K562 (cell line): ENCODE data around the gene HOXB8. TPM values are rescaled to one million over a fixed set of nuclear protein-coding genes. Genes with fewer than 3 reads are reported as not detected.

Experiments used
- AFF4 ChIP-seq: sonication (generic); formaldehyde crosslinking; IDR thresholded peaks from 2 replicates; pipeline ENCODE4 v1.8.0; 2023; ENCODE audit warnings: mild to moderate bottlenecking, missing genetic modification reagents
- GTF3C2 ChIP-seq: IDR thresholded peaks from 3 replicates; pipeline ENCODE4 v1.6.1; 2011; ENCODE audit warnings: borderline replicate concordance, mild to moderate bottlenecking, moderate library complexity; ENCODE audit not compliant: insufficient read length; ENCODE audit errors: extremely low read depth
- NFRKB ChIP-seq: fragments of 450-650 bp; IDR thresholded peaks from 2 replicates; pipeline ENCODE4 v1.6.1; 2016; ENCODE audit warnings: low read depth
- NR3C1 ChIP-seq: sonication (generic); formaldehyde crosslinking; IDR thresholded peaks from 2 replicates; pipeline ENCODE4 v1.8.1; 2022; ENCODE audit warnings: missing genetic modification reagents
- PRDM10 ChIP-seq: fragments of 450-650 bp; IDR thresholded peaks from 2 replicates; pipeline ENCODE4 v1.6.1; 2018; ENCODE audit not compliant: partially characterized antibody
- PTBP1 ChIP-seq: fragments of 200-400 bp; formaldehyde crosslinking; IDR thresholded peaks from 2 replicates; pipeline ENCODE4 v1.6.1; 2017; ENCODE audit warnings: low read depth, low read length
- PURB ChIP-seq: sonication (generic); formaldehyde crosslinking; IDR thresholded peaks from 2 replicates; pipeline ENCODE4 v1.9.0; 2021; ENCODE audit warnings: low read depth, mild to moderate bottlenecking, missing genetic modification reagents
- SUPT5H ChIP-seq: fragments of 450-650 bp; IDR thresholded peaks from 2 replicates; pipeline ENCODE4 v1.6.1; 2016
- YY1 ChIP-seq, 3 experiments: IDR thresholded peaks; 2 replicates each; pipeline ENCODE4 v1.6.1; 2011; ENCODE audit warnings: low read length in 2 of 3, mild to moderate bottlenecking in 2 of 3, moderate library complexity in 2 of 3, borderline replicate concordance in 1 of 3, control low read depth in 1 of 3, low read depth in 1 of 3; ENCODE audit not compliant: insufficient read depth in 3 of 3, insufficient replicate concordance in 2 of 3, control insufficient read depth in 1 of 3, insufficient read length in 1 of 3; ENCODE audit errors: extremely low read depth in 1 of 3
- polyA plus RNA-seq, 8 experiments: library from polyadenylated mRNA; depleted of rRNA in 4 of 8; stranded (reverse) in 5 of 8; unstranded in 3 of 8; fragments of >200 nt; fragmentation: Nextera tagmentation in 2 of 8; fragmentation: Illumina TruSeq in 1 of 8; extraction: Ambion mirVana in 2 of 8; extraction: Trizol in 1 of 8; gene quantifications; 2 replicates each; pipeline versions ENCODE4 v1.2.1 to v1.2.3, GENCODE V29; 2011 to 2014; ENCODE audit warnings: inconsistent platforms in 1 of 8, missing spikeins in 1 of 8
- total RNA-seq, 7 experiments: library from RNA; depleted of rRNA in 6 of 7; stranded (reverse); fragments of >200 nt in 6 of 7; fragmentation: Illumina TruSeq in 2 of 7; extraction: Trizol in 2 of 7; gene quantifications; 2 replicates each; pipeline versions ENCODE4 v1.2.1 to v1.2.3, GENCODE V29; 2011 to 2021; ENCODE audit warnings: low replicate concordance in 1 of 7
- TF ChIP-seq, protein P1 (sequence below): IDR thresholded peaks from 2 replicates; pipeline ENCODE4 v1.6.1; 2014; ENCODE audit warnings: antibody characterized with exemption

Gene HOXB8
- total and polyA plus RNA-seq, 9 of the 15 experiments (the other 6 are each of a cell fraction or from before 2014, with no cell fraction given): 0.52 to 23.8 (median 3.6) TPM

DNA sequence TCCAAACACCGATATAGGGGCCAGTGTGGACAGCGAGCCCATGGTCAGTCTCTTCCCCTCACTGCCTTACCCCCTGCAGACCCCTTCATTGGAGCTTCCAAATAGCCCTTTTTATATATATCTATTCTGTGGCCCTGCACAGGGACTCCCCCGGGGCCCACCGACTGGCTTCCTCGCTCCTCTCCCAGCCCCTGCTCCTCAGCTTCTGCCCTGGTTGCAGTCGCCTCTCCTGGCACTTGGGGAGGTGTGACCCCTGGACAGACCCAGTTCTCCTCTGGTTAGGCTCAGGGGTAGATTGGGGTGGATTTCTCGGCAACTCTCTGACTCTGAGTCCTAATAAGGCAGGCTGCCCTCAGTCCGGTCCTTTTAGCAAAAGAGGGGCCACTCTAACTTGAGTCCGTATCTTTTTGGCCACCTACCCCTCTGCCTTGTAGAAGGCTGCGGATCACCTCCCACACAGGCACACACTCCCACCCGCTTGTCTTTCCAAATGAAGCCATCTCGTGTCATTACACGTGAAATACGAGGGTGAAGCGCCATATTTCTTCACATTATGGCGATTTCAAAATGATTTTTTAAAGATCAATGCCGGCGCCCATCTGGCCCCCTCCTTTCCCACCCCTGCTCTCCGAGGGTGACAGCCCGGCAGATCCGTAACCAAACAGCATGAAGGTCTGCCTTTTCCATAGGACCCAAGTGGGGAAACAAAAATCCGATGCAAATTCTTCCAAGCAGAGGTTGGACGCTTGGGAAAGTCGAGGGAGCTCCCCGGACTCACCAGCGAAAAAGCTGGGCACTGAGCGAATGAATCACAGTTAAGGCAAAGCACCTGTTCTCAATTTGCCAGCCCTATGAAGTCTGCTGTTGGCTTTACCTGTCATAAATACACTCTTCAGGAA, 12.8 kb upstream of the HOXB8 start (continued):
- TF ChIP-seq PTBP1 (no peak), NR3C1 (no peak), YY1 (IDR thresholded peaks at IDR 0.05; ENCODE audit: borderline replicate concordance in 1 of 3, control insufficient read depth in 1 of 3, extremely low read depth in 1 of 3, insufficient read depth in 3 of 3, insufficient read length in 1 of 3, insufficient replicate concordance in 2 of 3, low read depth in 1 of 3, low read length in 2 of 3) (peak in 1 of 3 experiments; percentile 38), SUPT5H (peak; percentile 39; the same call in 1 of the 2 replicates), NFRKB (peak; percentile 51; the same call in 1 of the 2 replicates), PURB (CRISPR knock-in tag) (no peak), PRDM10 (peak; percentile 68), GTF3C2 (no peak), AFF4 (0 out of 2 replicates have a peak, but pooled peaks have one; percentile 45)
- TF ChIP-seq, protein P1, sequence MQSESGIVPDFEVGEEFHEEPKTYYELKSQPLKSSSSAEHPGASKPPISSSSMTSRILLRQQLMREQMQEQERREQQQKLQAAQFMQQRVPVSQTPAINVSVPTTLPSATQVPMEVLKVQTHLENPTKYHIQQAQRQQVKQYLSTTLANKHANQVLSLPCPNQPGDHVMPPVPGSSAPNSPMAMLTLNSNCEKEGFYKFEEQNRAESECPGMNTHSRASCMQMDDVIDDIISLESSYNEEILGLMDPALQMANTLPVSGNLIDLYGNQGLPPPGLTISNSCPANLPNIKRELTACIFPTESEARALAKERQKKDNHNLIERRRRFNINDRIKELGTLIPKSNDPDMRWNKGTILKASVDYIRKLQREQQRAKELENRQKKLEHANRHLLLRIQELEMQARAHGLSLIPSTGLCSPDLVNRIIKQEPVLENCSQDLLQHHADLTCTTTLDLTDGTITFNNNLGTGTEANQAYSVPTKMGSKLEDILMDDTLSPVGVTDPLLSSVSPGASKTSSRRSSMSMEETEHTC: no peak
